Neutrophil (primary cell): ENCODE results near the gene ALG2.
A peak's percentile ranks its signal among the peaks of the same experiment; 100 is the strongest.

ENCODE experiments used
- H3K27ac ChIP-seq: fragments of 200-600 bp; sonication (generic); 2 replicates; pipeline ENCODE4 v1.5.1; 2016; ENCODE audit warnings: mild to moderate bottlenecking, moderate library complexity
- H3K27me3 ChIP-seq: fragments of 200-600 bp; sonication (generic); 2 replicates; pipeline ENCODE4 v1.6.0; 2016; ENCODE audit warnings: mild to moderate bottlenecking
- H3K36me3 ChIP-seq: fragments of 200-600 bp; sonication (generic); 2 replicates; pipeline ENCODE4 v1.5.1; 2017
- H3K4me1 ChIP-seq, 2 experiments: fragments of 200-600 bp in 1 of 2; sonication (generic) in 1 of 2; 1 replicate in 1 of 2; 2 replicates in 1 of 2; pipeline versions ENCODE4 v1.5.1 to v1.6.1; 2013 to 2016; ENCODE audit warnings: low read depth in 1 of 2, low read length in 1 of 2, mild to moderate bottlenecking in 1 of 2, moderate library complexity in 1 of 2; ENCODE audit not compliant: control insufficient read depth in 1 of 2, insufficient read depth in 1 of 2
- H3K4me3 ChIP-seq, 2 experiments: fragments of 200-600 bp in 1 of 2; sonication (generic) in 1 of 2; 1 replicate in 1 of 2; 2 replicates in 1 of 2; pipeline ENCODE4 v1.5.1; 2013 to 2016; ENCODE audit warnings: low read depth in 1 of 2, low read length in 1 of 2, mild to moderate bottlenecking in 1 of 2, moderate library complexity in 1 of 2
- H3K9me3 ChIP-seq: fragments of 200-600 bp; sonication (generic); 2 replicates; pipeline ENCODE4 v1.5.1; 2016
- TF ChIP-seq, protein P1 (sequence below): fragments of 200-600 bp; sonication (generic); IDR thresholded peaks from 2 replicates; pipeline ENCODE4 v1.5.1; 2016; ENCODE audit warnings: antibody characterized with exemption

ALG2 gene

DNA sequence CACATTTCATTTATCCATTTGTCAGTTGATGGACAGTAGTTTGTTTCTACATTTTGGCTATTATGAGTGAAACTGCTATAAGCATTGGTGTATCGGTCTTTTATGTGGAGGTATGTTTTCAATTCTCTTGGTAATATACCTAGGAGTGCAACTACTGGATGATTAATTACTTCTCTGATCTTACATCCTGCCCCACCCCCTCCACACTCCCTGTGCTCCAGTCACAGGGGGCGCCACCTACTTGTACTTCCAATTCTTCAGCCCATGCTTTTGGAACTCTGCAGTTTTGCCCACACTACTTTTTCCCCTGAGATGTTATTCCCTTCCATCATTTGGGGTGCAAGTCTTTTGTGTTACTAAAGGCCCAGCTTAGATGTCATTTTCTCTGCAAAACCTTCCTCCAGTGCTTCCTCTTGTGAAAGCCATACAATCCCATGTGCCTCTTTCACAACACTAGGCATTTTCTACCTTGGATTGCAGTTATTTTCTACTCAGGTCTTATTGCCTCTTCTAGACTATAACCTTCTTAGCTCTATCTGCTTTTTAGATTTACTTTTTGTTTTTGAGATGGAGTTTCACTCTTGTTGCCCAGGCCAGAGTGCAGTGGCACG is 42.4 kb upstream of the ALG2 start:
- TF ChIP-seq, protein P1, sequence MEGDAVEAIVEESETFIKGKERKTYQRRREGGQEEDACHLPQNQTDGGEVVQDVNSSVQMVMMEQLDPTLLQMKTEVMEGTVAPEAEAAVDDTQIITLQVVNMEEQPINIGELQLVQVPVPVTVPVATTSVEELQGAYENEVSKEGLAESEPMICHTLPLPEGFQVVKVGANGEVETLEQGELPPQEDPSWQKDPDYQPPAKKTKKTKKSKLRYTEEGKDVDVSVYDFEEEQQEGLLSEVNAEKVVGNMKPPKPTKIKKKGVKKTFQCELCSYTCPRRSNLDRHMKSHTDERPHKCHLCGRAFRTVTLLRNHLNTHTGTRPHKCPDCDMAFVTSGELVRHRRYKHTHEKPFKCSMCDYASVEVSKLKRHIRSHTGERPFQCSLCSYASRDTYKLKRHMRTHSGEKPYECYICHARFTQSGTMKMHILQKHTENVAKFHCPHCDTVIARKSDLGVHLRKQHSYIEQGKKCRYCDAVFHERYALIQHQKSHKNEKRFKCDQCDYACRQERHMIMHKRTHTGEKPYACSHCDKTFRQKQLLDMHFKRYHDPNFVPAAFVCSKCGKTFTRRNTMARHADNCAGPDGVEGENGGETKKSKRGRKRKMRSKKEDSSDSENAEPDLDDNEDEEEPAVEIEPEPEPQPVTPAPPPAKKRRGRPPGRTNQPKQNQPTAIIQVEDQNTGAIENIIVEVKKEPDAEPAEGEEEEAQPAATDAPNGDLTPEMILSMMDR: no peak
- H3K27ac ChIP-seq: no peak overlapping the region

DNA sequence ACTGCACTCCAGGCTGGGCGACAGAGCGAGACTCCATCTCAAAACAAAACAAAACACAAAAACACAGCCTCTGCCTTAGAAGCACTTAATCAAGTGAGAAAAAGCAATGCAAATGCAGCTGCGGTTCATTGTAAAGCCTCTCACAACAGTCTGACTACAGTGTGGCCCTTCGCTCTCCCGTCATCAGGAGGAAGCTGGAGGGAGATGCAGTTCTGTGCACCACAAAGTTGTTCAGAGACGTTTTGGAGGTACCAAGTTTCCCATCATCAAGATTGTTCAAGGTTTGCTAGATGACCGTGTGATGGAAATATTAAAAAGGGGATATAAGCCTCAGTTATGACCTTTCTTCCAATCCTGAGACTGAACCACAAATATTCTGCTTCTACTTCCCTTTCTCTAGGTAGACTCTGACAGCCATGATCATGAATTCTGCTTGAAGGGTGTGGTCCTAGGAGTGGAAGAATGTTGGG is 41.2 kb upstream of the ALG2 start:
- no peaks in the 10 kb centered on the region for H3K36me3 ChIP-seq
- no peaks in the 10 kb centered on the region for H3K9me3 ChIP-seq
- TF ChIP-seq, protein P1: no peak
- peaks cover 4 to 9% of the 10 kb centered on the region in 2 experiments for H3K4me1 ChIP-seq
- H3K27ac ChIP-seq: no peak overlapping the region
- peaks cover 4% of the 10 kb centered on the region for H3K27me3 ChIP-seq
- H3K4me3 ChIP-seq: no peak overlapping the region

More for the DNA sequence above, 42.4 kb upstream of the ALG2 start:
- H3K9me3 ChIP-seq: no peaks in the 10 kb centered on the region
- no peaks in the 10 kb centered on the region for H3K36me3 ChIP-seq
- H3K27me3 ChIP-seq: peaks cover 4% of the 10 kb centered on the region
- H3K4me1 ChIP-seq: peaks cover 4 to 6% of the 10 kb centered on the region in 2 experiments
- H3K4me3 ChIP-seq: no peak overlapping the region

DNA sequence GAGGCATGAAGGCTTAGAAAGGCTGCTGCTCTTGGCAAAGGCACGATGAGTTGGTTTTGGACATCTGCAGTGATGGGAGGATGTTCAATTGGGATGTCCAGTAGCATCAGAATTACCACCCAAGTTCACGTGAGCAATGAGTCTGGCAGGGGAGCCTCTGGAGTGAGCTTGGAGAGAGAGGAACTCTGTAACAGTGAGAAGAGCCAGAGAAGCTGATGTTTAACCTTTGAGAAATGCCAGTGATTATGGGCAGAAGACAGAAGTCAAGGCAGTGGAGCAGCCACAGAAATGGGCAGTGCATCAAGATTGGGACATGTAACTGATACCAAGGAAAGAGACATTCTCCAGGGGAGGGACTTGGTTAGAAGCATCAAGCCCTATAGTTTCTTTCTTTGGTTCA is 40.2 kb upstream of the ALG2 start:
- Histone ChIP-seq H3K4me3 (no peak overlapping the region), H3K9me3 (no peaks in the 10 kb centered on the region), H3K27me3 (peaks cover 4% of the 10 kb centered on the region), H3K27ac (no peak overlapping the region), H3K4me1 (peaks cover 4 to 9% of the 10 kb centered on the region in 2 experiments), H3K36me3 (no peaks in the 10 kb centered on the region)
- TF ChIP-seq, protein P1: no peak

DNA sequence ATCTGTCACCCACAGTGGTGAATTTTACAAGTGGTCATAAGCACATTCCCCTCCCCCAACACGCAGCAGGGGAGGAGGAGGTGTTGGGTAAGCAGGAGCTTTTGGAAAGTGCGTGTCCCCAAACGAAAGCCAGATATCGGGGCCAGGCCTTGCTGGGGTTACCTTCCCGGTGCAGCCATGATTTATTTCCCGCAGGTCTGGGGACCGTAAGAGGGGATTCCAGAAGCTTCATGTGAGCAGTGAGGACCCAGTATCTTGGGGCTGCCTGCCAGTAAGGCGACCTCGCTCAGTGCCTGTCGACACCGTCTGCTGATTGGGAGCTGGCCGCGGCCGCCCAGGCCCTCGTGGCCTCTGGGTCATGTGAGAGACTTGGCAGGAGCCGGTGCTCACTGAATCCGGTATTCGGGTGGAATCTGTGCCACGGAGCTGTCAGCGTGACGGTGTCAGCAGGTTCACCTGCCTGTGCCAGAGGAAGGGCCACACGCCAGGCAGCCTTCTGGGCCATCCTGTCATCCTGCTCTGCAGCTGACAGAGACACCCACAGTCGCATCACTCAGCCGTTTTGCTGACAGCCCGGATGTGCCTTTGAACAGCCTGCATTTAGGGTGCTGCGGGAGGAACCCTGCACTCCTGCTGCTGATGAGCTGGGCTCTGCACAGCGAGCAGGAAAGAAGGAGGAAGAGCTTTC is 37.6 kb upstream of the ALG2 start:
- H3K27ac ChIP-seq: no peak overlapping the region
- peaks cover 4% of the 10 kb centered on the region for H3K27me3 ChIP-seq
- H3K36me3 ChIP-seq: no peaks in the 10 kb centered on the region
- peak overlapping the region in 1 of 2 experiments; percentile 7 for H3K4me3 ChIP-seq
- peaks cover 4 to 9% of the 10 kb centered on the region in 2 experiments for H3K4me1 ChIP-seq
- TF ChIP-seq, protein P1: no peak
- H3K9me3 ChIP-seq: no peaks in the 10 kb centered on the region

DNA sequence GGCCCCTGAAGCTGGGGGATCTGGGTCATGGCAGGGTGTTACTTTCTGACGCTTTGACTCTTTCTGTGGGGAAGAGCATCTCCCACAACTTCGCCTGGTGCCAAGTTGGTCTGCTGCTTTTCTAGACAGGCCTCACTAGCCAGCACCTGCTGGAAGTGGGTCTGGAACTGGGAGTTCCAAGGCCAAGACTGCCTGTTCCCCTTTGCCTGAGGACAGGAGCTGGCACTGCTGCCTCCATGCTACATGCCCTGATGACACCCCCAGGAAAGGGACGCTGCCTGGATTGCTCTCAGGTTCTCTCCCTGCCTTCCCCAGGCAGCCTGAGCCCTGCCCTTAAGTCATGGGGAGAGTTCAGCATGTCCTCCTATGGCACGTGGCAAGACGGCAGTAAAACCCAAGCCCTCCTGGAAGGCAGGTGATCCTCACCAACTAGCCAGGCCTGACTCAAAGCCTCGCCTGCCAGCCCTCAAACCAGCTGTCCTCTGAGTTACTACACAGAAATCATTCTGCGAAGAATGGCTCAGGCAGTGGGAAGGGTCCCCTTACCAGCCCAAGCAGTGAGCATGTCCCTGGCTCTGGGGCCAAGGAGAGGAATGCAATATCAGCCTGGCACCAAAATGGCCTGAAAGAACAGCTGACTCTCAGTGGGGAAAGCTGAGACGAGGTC is 36.1 kb upstream of the ALG2 start:
- Histone ChIP-seq H3K27me3 (peaks cover 4% of the 10 kb centered on the region), H3K36me3 (no peaks in the 10 kb centered on the region), H3K4me1 (peaks cover 0 to 9% of the 10 kb centered on the region in 2 experiments), H3K9me3 (no peaks in the 10 kb centered on the region), H3K27ac (no peak overlapping the region), H3K4me3 (no peak overlapping the region)
- TF ChIP-seq, protein P1: no peak
